Endothelial cell of hepatic sinusoid (primary cell): ENCODE measurements around the gene GLT8D2.

ENCODE experiments used
- in situ Hi-C: cut with HindIII; loops from 2 replicates; pipeline ENCODE4 v1.10.0; 2017; ENCODE audit warnings: low sequenced_read_pairs

GLT8D2 gene

GRCh38 chr12:104003596-104003995 is 46.4 kb downstream of the GLT8D2 start:
- in situ Hi-C loops, result no loop called here

GRCh38 chr12:104002686-104003085 is 47.3 kb downstream of the GLT8D2 start:
- in situ Hi-C loops, result no loop called here

- in situ Hi-C loops, result no loop called here
Observed at GRCh38 chr12:104000807-104001434, 49.1 kb downstream of the GLT8D2 start.

GRCh38 chr12:103998976-103999375 is 51.0 kb downstream of the GLT8D2 start:
- in situ Hi-C loops, result no loop called here

- in situ Hi-C loops, result no loop called here
Observed at GRCh38 chr12:103997286-103997900, 52.6 kb downstream of the GLT8D2 start.

GRCh38 chr12:103996595-103996994 is 53.4 kb downstream of the GLT8D2 start:
- in situ Hi-C loops, result no loop called here

GRCh38 chr12:103994235-103994634 is 55.8 kb downstream of the GLT8D2 start:
- in situ Hi-C loops, result no loop called here

GRCh38 chr12:103986829-103987228 is 63.2 kb downstream of the GLT8D2 start:
- in situ Hi-C loops, result no loop called here

GRCh38 chr12:103978384-103978982 is 71.5 kb downstream of the GLT8D2 start:
- in situ Hi-C loops, result no loop called here

GRCh38 chr12:103975368-103975767 is 74.6 kb downstream of the GLT8D2 start:
- in situ Hi-C loops, result no loop called here

GRCh38 chr12:103973909-103974308 is 76.1 kb downstream of the GLT8D2 start:
- in situ Hi-C loops, result no loop called here

GRCh38 chr12:103969391-103969790 is 80.6 kb downstream of the GLT8D2 start:
- in situ Hi-C loops, result no loop called here

- in situ Hi-C loops, result no loop called here
Observed at GRCh38 chr12:103966736-103967135, 83.3 kb downstream of the GLT8D2 start.

- in situ Hi-C loops, result no loop called here
Observed at GRCh38 chr12:103965590-103966504, 84.1 kb downstream of the GLT8D2 start, which contains the start of gene TDG. TDG (plus strand) TSS chr12:103965872; CDS start chr12:103966038, 166 bp downstream.

- in situ Hi-C loops, result no loop called here
Observed at GRCh38 chr12:103965255-103965589, 84.8 kb downstream of the GLT8D2 start.

GRCh38 chr12:103964805-103965204 is 85.2 kb downstream of the GLT8D2 start:
- in situ Hi-C loops, result no loop called here

GRCh38 chr12:103962493-103962892 is 87.5 kb downstream of the GLT8D2 start:
- in situ Hi-C loops, result no loop called here

- in situ Hi-C loops, result no loop called here
Observed at GRCh38 chr12:103960616-103961227, 89.3 kb downstream of the GLT8D2 start.

GRCh38 chr12:103958621-103959020 is 91.4 kb downstream of the GLT8D2 start:
- in situ Hi-C loops, result no loop called here

- in situ Hi-C loops, result no loop called here
Observed at GRCh38 chr12:103957865-103958388, 92.1 kb downstream of the GLT8D2 start.
